Kidney (tissue), 14 donors: ENCODE measurements around the gene GCNT4. TPM values are rescaled to one million over a fixed set of nuclear protein-coding genes. Genes with fewer than 3 reads are reported as not detected.

ENCODE experiments used
- DNase-seq, 5 donors: peaks; one replicate each; pipeline ENCODE4 v3.0.0-alpha.2; 2013 to 2020
- FAIRE-seq: peaks from 2 replicates; lab custom pipeline; 2012; peaks lifted over from hg19 to GRCh38; lab: Jason Lieb, UNC
- H3K27ac ChIP-seq, 2 donors: one replicate each; pipeline ENCODE4 v1.7.0; 2013; ENCODE audit warnings: low read depth in 2 of 2, low read length in 2 of 2, inconsistent platforms in 1 of 2
- H3K27me3 ChIP-seq: one replicate; pipeline ENCODE4 v1.7.1; 2013; ENCODE audit warnings: low read length, inconsistent platforms; ENCODE audit not compliant: control insufficient read depth, insufficient read depth
- H3K36me3 ChIP-seq, 3 donors: one replicate each; pipeline versions ENCODE4 v1.7.0 to v1.7.1; 2013; ENCODE audit warnings: low read length in 3 of 3, control low read depth in 1 of 3, inconsistent platforms in 1 of 3; ENCODE audit not compliant: insufficient read depth in 3 of 3, control insufficient read depth in 2 of 3
- H3K4me1 ChIP-seq, 3 donors: one replicate each; pipeline versions ENCODE4 v1.7.0 to v1.7.1; 2013; ENCODE audit warnings: low read length in 3 of 3, inconsistent platforms in 1 of 3, low read depth in 1 of 3; ENCODE audit not compliant: control insufficient read depth in 2 of 3, insufficient read depth in 2 of 3
- H3K4me3 ChIP-seq, 3 donors: one replicate each; pipeline versions ENCODE4 v1.7.0 to v1.8.1; 2013; ENCODE audit warnings: low read length in 3 of 3, control low read depth in 1 of 3, inconsistent platforms in 1 of 3
- H3K9ac ChIP-seq, 3 donors: one replicate each; pipeline versions ENCODE4 v1.7.0 to v1.7.1; 2013; ENCODE audit warnings: low read length in 3 of 3, control low read depth in 1 of 3, inconsistent platforms in 1 of 3
- H3K9me3 ChIP-seq, 3 donors: one replicate each; pipeline versions ENCODE4 v1.7.0 to v1.7.1; 2013; ENCODE audit warnings: low read length in 3 of 3, control low read depth in 1 of 3, inconsistent platforms in 1 of 3; ENCODE audit not compliant: control insufficient read depth in 2 of 3, insufficient read depth in 1 of 3
- CTCF ChIP-seq: IDR thresholded peaks from 3 replicates; pipeline ENCODE4 v1.5.1; 2012; ENCODE audit warnings: mild to moderate bottlenecking, moderate library complexity, borderline replicate concordance; ENCODE audit not compliant: insufficient read depth; ENCODE audit errors: extremely low read depth
- intact Hi-C: fragments of 100-400 bp; cut with DNase I; formaldehyde crosslinking; loops from one replicate; pipeline ENCODE4 v1.11.1; 2022
- polyA plus RNA-seq: library from polyadenylated mRNA; stranded (reverse); fragments of 350-450 nt; fragmentation: Illumina TruSeq; extraction: RNeasy Lipid Tissue Mini Kit (QIAGEN cat#74804); gene quantifications from one replicate; pipeline ENCODE4 v1.2.3, GENCODE V29; 2014; ENCODE audit warnings: low read depth, low replicate concordance; ENCODE audit not compliant: insufficient read depth
- total RNA-seq: library from RNA; stranded (reverse); fragmentation: NEBNext Ultra II Directional; extraction: Animal tissue kit (Norgen Biotek cat#: 25700); gene quantifications from one replicate; pipeline ENCODE4 v1.2.1, GENCODE V29; 2021
- donor health status: control.
- donor health status: control.
- donor health status: control.
- donor health status: control.
- donor health status: control.
- donor health status: DM: yes; HTN: yes; CAD: no.
- donor health status: Normal renal cell carcinoma (clear cell type).

The GCNT4 gene
- total and polyA plus RNA-seq, 2 donors from 2014 or later: 2.0 to 2.6 TPM

GRCh38 chr5:75042522-75042921 is 9.8 kb downstream of the GCNT4 start:
- no peaks in the 10 kb centered on the region for H3K36me3 ChIP-seq
- DNase-seq (no peak), FAIRE-seq (no peak)
- H3K27me3 ChIP-seq: no peaks in the 10 kb centered on the region
- TF ChIP-seq CTCF: no peak
- intact Hi-C loops: no loop called here
- no peak overlapping the region for H3K9ac ChIP-seq
- H3K27ac ChIP-seq: no peak overlapping the region
- H3K4me1 ChIP-seq: peaks cover 0 to 2% (median 0%) of the 10 kb centered on the region in 3 donors
- no peaks in the 10 kb centered on the region for H3K9me3 ChIP-seq
- no peak overlapping the region for H3K4me3 ChIP-seq

- H3K27me3 ChIP-seq: no peaks in the 10 kb centered on the region
- TF ChIP-seq CTCF: no peak
- H3K27ac ChIP-seq: no peak overlapping the region
- no peak overlapping the region for H3K9ac ChIP-seq
- H3K4me1 ChIP-seq: peaks cover 0 to 2% (median 0%) of the 10 kb centered on the region in 3 donors
- intact Hi-C loops: no loop called here
- no peak for FAIRE-seq
- DNase-seq: no peak
- no peaks in the 10 kb centered on the region for H3K9me3 ChIP-seq
- no peaks in the 10 kb centered on the region for H3K36me3 ChIP-seq
- no peak overlapping the region for H3K4me3 ChIP-seq
Observed at GRCh38 chr5:75040973-75041372, 11.4 kb downstream of the GCNT4 start.

- no peak for FAIRE-seq
- peak in 2 of 5 donors; percentile 14 to 39 for DNase-seq
- no peak overlapping the region for H3K9ac ChIP-seq
Observed at GRCh38 chr5:75037106-75037505, 15.3 kb downstream of the GCNT4 start.

More at GRCh38 chr5:75037106-75037505, 15.3 kb downstream of the GCNT4 start:
- intact Hi-C loops: no loop called here
- H3K4me1 ChIP-seq: no peaks in the 10 kb centered on the region
- no peaks in the 10 kb centered on the region for H3K27me3 ChIP-seq
- no peak for TF ChIP-seq CTCF
- no peak overlapping the region for H3K4me3 ChIP-seq
- no peaks in the 10 kb centered on the region for H3K9me3 ChIP-seq
- H3K27ac ChIP-seq: no peak overlapping the region
- H3K36me3 ChIP-seq: no peaks in the 10 kb centered on the region
